ENCODE measurements around the gene ZC3H12D.

- TF ChIP-seq POLR2A (IDR thresholded peaks at IDR 0.05; ENCODE audit: low read depth, low read length) (no peak), POLR2AphosphoS5 (IDR thresholded peaks at IDR 0.05; ENCODE audit: low read depth, low read length) (no peak), SPI1 (IDR thresholded peaks at IDR 0.05; ENCODE audit: low read depth, low read length) (no peak), POU2F2 (IDR thresholded peaks at IDR 0.05; ENCODE audit: low read depth, low read length) (no peak), TAF1 (IDR thresholded peaks at IDR 0.05; ENCODE audit: low read depth, low read length) (no peak)
Measured at GRCh38 chr6:149397384-149397783, 87.4 kb downstream of the ZC3H12D start.

Measured in GM12891 (cell line).